Measurements from ENCODE around the gene GPR180.

- TF ChIP-seq REPIN1 (CRISPR knock-in tag; IDR thresholded peaks at IDR 0.05; ENCODE audit: borderline replicate concordance, low read depth) (no peak), SKI (IDR thresholded peaks at IDR 0.05; ENCODE audit: partially characterized antibody) (no peak), TRIM22 (IDR thresholded peaks at IDR 0.05) (no peak), SRSF4 (IDR thresholded peaks at IDR 0.05; ENCODE audit: low read depth, low read length, poor library complexity, severe bottlenecking) (no peak), PRDM10 (CRISPR knock-in tag; IDR thresholded peaks at IDR 0.05; ENCODE audit: low read depth) (no peak), CTCF (CRISPR knock-in tag; IDR thresholded peaks at IDR 0.05) (no peak), POLR2A (IDR thresholded peaks at IDR 0.05; ENCODE audit: insufficient read depth in 1 of 2, low read depth in 2 of 2, low read length in 2 of 2) (no peak), KLF16 (CRISPR knock-in tag; IDR thresholded peaks at IDR 0.05) (no peak), TCF12 (IDR thresholded peaks at IDR 0.05) (no peak), TCF12 (CRISPR knock-in tag; IDR thresholded peaks at IDR 0.05) (no peak), ZNF558 (CRISPR knock-in tag; IDR thresholded peaks at IDR 0.05; ENCODE audit: borderline replicate concordance) (no peak), MEIS2 (CRISPR knock-in tag; IDR thresholded peaks at IDR 0.05) (no peak)
Measured at GRCh38 chr13:94657167-94657566, 55.5 kb downstream of the GPR180 start.
